RWPE1 (cell line): Measurements from ENCODE around the gene SLC6A17.

Experiments
- CTCF ChIA-PET: fragments of 350-600 bp; sonication (Branson Sonifier 250); formaldehyde crosslinking; extraction: SDS; loops from one replicate; lab custom pipeline; 2021; lab: Yijun Ruan, JAX
- POLR2A ChIA-PET: fragments of 400-600 bp; formaldehyde crosslinking; extraction: SDS; loops from one replicate; lab custom pipeline; 2020; ENCODE audit warnings: antibody characterized with exemption; ENCODE audit not compliant: low non-redundant PET; lab: Yijun Ruan, JAX
- DNase-seq: peaks from one replicate; pipeline ENCODE4 v3.0.0; 2012; ENCODE audit warnings: low spot score
- H3K27ac ChIP-seq: fragments of 450-650 bp; 2 replicates; pipeline ENCODE4 v1.5.1; 2017
- CTCF ChIP-seq: fragments of 450-650 bp; conservative IDR thresholded peaks from 2 replicates; pipeline ENCODE4 v1.5.1; 2017; ENCODE audit warnings: low read depth, mild to moderate bottlenecking

The SLC6A17 gene

DNA sequence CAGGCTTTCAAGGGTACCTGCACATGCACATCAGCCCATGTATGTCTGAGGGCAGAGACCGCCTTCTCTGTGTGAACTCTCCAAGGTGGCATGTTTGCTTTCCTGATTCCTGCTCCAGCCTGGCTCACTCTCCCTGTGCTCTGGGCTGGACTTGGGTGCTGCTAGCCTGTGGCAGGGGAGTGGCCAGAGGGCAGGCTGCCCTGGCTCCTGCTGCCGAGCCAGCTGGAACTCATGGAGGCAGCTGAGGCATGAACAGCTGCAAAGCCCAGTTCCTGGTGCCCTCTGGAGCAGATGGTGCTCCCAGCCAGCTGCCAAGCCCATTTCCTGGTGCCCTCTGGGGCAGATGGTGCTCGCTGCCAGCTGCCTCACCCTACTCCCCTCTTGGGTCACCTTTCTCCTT is 30.5 kb upstream of the SLC6A17 start:
- CTCF ChIA-PET, result no interaction called here
- H3K27ac ChIP-seq, result no peak overlapping the region
- POLR2A ChIA-PET, result no interaction called here
- TF ChIP-seq CTCF, result no peak
- DNase-seq, result no peak

GRCh38 chr1:110120960-110121561 is 29.2 kb upstream of the SLC6A17 start:
- no peak for DNase-seq
- no peak overlapping the region for H3K27ac ChIP-seq
- POLR2A ChIA-PET, result no interaction called here
- no peak for TF ChIP-seq CTCF
- CTCF ChIA-PET, result no interaction called here

DNA sequence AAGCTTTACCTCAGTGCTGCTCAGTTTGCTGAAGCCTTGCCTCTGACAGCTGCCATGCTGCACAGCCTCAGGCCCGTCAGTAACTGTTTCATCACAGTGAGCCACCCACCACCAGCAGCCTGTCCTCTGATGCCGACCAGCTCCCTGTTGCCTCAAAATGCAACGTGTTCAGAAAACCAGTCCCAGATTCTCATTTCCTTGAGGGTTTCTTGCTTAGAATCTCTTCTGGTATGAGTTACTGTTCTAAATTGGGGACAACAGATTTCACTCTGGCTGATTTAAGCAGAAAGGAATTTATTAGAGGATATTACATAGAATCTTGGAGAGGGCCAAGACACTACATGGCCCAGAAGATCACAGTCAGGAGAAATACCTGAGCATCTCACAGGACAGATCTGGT is 27.1 kb upstream of the SLC6A17 start:
- CTCF ChIA-PET, result interaction anchor here (0.5 to 0.6 kb wide), 2 partner anchors 64 to 114 kb away, joined by 3 read pairs; no protein-coding TSS in a partner anchor
- DNase-seq, result no peak
- no peak for TF ChIP-seq CTCF
- no peak overlapping the region for H3K27ac ChIP-seq
- POLR2A ChIA-PET, result no interaction called here

DNA sequence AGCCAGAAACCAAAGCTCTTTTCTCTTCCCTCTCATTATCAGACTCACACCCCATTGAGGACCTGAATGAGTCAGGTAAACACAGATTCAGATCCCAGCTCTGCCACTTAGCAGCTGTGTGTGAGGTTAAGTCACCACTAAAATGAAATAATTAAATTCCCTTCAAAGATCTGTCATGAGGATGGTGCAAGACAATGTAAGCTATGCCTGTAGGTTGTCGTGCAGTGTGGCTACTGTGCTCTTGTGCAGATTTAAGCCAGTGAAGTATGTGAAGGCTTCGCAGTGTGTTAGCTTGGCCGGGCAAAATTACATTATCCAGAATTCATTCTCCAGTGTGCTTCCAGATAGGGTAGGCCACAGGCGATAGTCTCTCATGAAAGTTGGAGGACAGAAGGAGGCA is 24.5 kb upstream of the SLC6A17 start:
- TF ChIP-seq CTCF, result no peak
- POLR2A ChIA-PET, result no interaction called here
- DNase-seq, result no peak
- CTCF ChIA-PET, result interaction anchor here (0.7 kb wide), 1 partner anchor 11 kb away, joined by 3 read pairs; no protein-coding TSS in a partner anchor
- H3K27ac ChIP-seq, result no peak overlapping the region

GRCh38 chr1:110130113-110130591 is 20.1 kb upstream of the SLC6A17 start:
- no peak for DNase-seq
- POLR2A ChIA-PET, result no interaction called here
- TF ChIP-seq CTCF, result no peak

DNA sequence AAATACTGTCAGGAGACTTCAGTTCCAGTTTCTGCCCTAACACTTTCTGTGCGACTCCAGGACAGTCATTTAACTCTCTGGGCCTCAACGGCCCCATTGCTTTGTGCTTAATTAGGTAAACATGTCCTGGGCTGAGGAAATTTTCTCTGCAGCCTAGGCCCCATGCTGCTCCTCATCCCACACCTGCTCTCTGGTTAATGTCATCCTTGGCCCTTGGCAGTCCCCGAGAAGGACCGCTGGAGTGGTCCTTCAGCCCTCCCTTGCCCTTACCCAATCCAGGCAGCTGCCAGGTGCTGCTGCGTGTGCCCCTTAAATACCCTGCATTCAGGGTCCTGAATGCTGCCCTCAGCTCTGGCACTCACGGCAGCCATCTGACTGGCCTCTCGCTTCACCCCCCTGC is 19.3 kb upstream of the SLC6A17 start:
- TF ChIP-seq CTCF, result no peak
- ChIA-PET CTCF (interaction anchor here (0.7 kb wide), 1 partner anchor 43 kb away, joined by 3 read pairs; no protein-coding TSS in a partner anchor), POLR2A (no interaction called here)
- H3K27ac ChIP-seq, result no peak overlapping the region
- no peak for DNase-seq

More at GRCh38 chr1:110130113-110130591, 20.1 kb upstream of the SLC6A17 start:
- no peak overlapping the region for H3K27ac ChIP-seq
- CTCF ChIA-PET, result interaction anchor here (0.6 to 0.7 kb wide), 2 partner anchors 28 to 591 kb away, joined by 3 read pairs; no protein-coding TSS in a partner anchor
